Stomach smooth muscle (tissue), 2 donors: ENCODE results near the gene NBL1.

ENCODE experiments used
- H3K27ac ChIP-seq: one replicate; pipeline ENCODE4 v1.7.0; 2013; ENCODE audit warnings: mild to moderate bottlenecking, low read length, inconsistent platforms
- H3K27me3 ChIP-seq, 2 donors: one replicate each; pipeline ENCODE4 v1.7.0; 2013; ENCODE audit warnings: low read length in 2 of 2; ENCODE audit not compliant: insufficient read depth in 2 of 2, control insufficient read depth in 1 of 2
- H3K36me3 ChIP-seq, 2 donors: one replicate each; pipeline ENCODE4 v1.7.0; 2013; ENCODE audit warnings: low read length in 2 of 2; ENCODE audit not compliant: control insufficient read depth in 2 of 2, insufficient read depth in 2 of 2
- H3K4me1 ChIP-seq: one replicate; pipeline ENCODE4 v1.7.0; 2013; ENCODE audit warnings: low read length; ENCODE audit not compliant: control insufficient read depth, insufficient read depth
- H3K4me3 ChIP-seq, 2 donors: one replicate each; pipeline ENCODE4 v1.7.0; 2013; ENCODE audit warnings: low read length in 2 of 2
- H3K9ac ChIP-seq, 2 donors: one replicate each; pipeline ENCODE4 v1.7.0; 2013; ENCODE audit warnings: low read length in 2 of 2, mild to moderate bottlenecking in 1 of 2
- H3K9me3 ChIP-seq, 2 donors: one replicate each; pipeline ENCODE4 v1.7.0; 2013; ENCODE audit warnings: low read length in 2 of 2; ENCODE audit not compliant: control insufficient read depth in 2 of 2
- donor health status: healthy.
- donor health status: Pancreatic carcinoma.

NBL1 gene

GRCh38 chr1:19684677-19685076 is 40.6 kb downstream of the NBL1 start:
- Histone ChIP-seq H3K4me1 (no peaks in the 10 kb centered on the region), H3K4me3 (no peak overlapping the region), H3K9ac (no peak overlapping the region), H3K27me3 (no peaks in the 10 kb centered on the region), H3K36me3 (peaks cover 11 to 18% of the 10 kb centered on the region in 2 donors), H3K27ac (no peak overlapping the region), H3K9me3 (peaks cover 0 to 7% of the 10 kb centered on the region in 2 donors)

- no peak overlapping the region for H3K27ac ChIP-seq
- no peaks in the 10 kb centered on the region for H3K4me1 ChIP-seq
- no peak overlapping the region for H3K9ac ChIP-seq
- no peaks in the 10 kb centered on the region for H3K27me3 ChIP-seq
- peaks cover 11 to 18% of the 10 kb centered on the region in 2 donors for H3K36me3 ChIP-seq
- H3K4me3 ChIP-seq: no peak overlapping the region
- H3K9me3 ChIP-seq: peaks cover 0 to 7% of the 10 kb centered on the region in 2 donors
Observed at GRCh38 chr1:19685994-19686393, 41.9 kb downstream of the NBL1 start.

- Histone ChIP-seq H3K27ac (no peak overlapping the region), H3K9ac (no peak overlapping the region), H3K36me3 (peaks cover 11 to 16% of the 10 kb centered on the region in 2 donors), H3K9me3 (peaks cover 0 to 7% of the 10 kb centered on the region in 2 donors), H3K4me1 (no peaks in the 10 kb centered on the region), H3K27me3 (no peaks in the 10 kb centered on the region), H3K4me3 (no peak overlapping the region)
Observed at GRCh38 chr1:19687414-19687813, 43.3 kb downstream of the NBL1 start.

GRCh38 chr1:19688041-19688842 is 44.1 kb downstream of the NBL1 start:
- Histone ChIP-seq H3K36me3 (peaks cover 11 to 15% of the 10 kb centered on the region in 2 donors), H3K27ac (no peak overlapping the region), H3K9me3 (peaks cover 0 to 7% of the 10 kb centered on the region in 2 donors), H3K9ac (no peak overlapping the region), H3K27me3 (no peaks in the 10 kb centered on the region), H3K4me3 (no peak overlapping the region), H3K4me1 (no peaks in the 10 kb centered on the region)

GRCh38 chr1:19689085-19689757 is 45.1 kb downstream of the NBL1 start:
- H3K36me3 ChIP-seq: peaks cover 11 to 21% of the 10 kb centered on the region in 2 donors
- peaks cover 0 to 7% of the 10 kb centered on the region in 2 donors for H3K9me3 ChIP-seq
- no peak overlapping the region for H3K4me3 ChIP-seq
- no peaks in the 10 kb centered on the region for H3K27me3 ChIP-seq
- no peak overlapping the region for H3K27ac ChIP-seq
- no peak overlapping the region for H3K9ac ChIP-seq
- H3K4me1 ChIP-seq: no peaks in the 10 kb centered on the region

GRCh38 chr1:19689856-19690255 is 45.7 kb downstream of the NBL1 start:
- Histone ChIP-seq H3K27ac (no peak overlapping the region), H3K27me3 (no peaks in the 10 kb centered on the region), H3K36me3 (peaks cover 8 to 26% of the 10 kb centered on the region in 2 donors), H3K4me3 (no peak overlapping the region), H3K9ac (no peak overlapping the region), H3K9me3 (peaks cover 0 to 7% of the 10 kb centered on the region in 2 donors), H3K4me1 (no peaks in the 10 kb centered on the region)

GRCh38 chr1:19690342-19690741 is 46.2 kb downstream of the NBL1 start:
- Histone ChIP-seq H3K4me3 (no peak overlapping the region), H3K27me3 (no peaks in the 10 kb centered on the region), H3K9ac (no peak overlapping the region), H3K9me3 (peaks cover 0 to 7% of the 10 kb centered on the region in 2 donors), H3K36me3 (peaks cover 8 to 27% of the 10 kb centered on the region in 2 donors), H3K27ac (no peak overlapping the region), H3K4me1 (no peaks in the 10 kb centered on the region)

- Histone ChIP-seq H3K27ac (no peak overlapping the region), H3K9ac (no peak overlapping the region), H3K27me3 (no peaks in the 10 kb centered on the region), H3K36me3 (peaks cover 8 to 27% of the 10 kb centered on the region in 2 donors), H3K4me1 (no peaks in the 10 kb centered on the region), H3K9me3 (no peaks in the 10 kb centered on the region), H3K4me3 (no peak overlapping the region)
Observed at GRCh38 chr1:19694298-19694697, 50.2 kb downstream of the NBL1 start.

- no peaks in the 10 kb centered on the region for H3K27me3 ChIP-seq
- no peak overlapping the region for H3K4me3 ChIP-seq
- no peaks in the 10 kb centered on the region for H3K9me3 ChIP-seq
- no peak overlapping the region for H3K27ac ChIP-seq
- H3K9ac ChIP-seq: no peak overlapping the region
- peaks cover 12 to 30% of the 10 kb centered on the region in 2 donors for H3K36me3 ChIP-seq
- H3K4me1 ChIP-seq: no peaks in the 10 kb centered on the region
Observed at GRCh38 chr1:19695772-19696171, 51.7 kb downstream of the NBL1 start.

GRCh38 chr1:19696820-19697219 is 52.7 kb downstream of the NBL1 start:
- H3K4me3 ChIP-seq: no peak overlapping the region
- no peaks in the 10 kb centered on the region for H3K27me3 ChIP-seq
- peaks cover 12 to 31% of the 10 kb centered on the region in 2 donors for H3K36me3 ChIP-seq
- H3K4me1 ChIP-seq: no peaks in the 10 kb centered on the region
- no peak overlapping the region for H3K27ac ChIP-seq
- H3K9me3 ChIP-seq: no peaks in the 10 kb centered on the region
- no peak overlapping the region for H3K9ac ChIP-seq

- H3K36me3 ChIP-seq: peaks cover 12 to 29% of the 10 kb centered on the region in 2 donors
- no peaks in the 10 kb centered on the region for H3K27me3 ChIP-seq
- H3K9ac ChIP-seq: no peak overlapping the region
- H3K27ac ChIP-seq: no peak overlapping the region
- no peaks in the 10 kb centered on the region for H3K9me3 ChIP-seq
- H3K4me3 ChIP-seq: no peak overlapping the region
- no peaks in the 10 kb centered on the region for H3K4me1 ChIP-seq
Observed at GRCh38 chr1:19698181-19698580, 54.1 kb downstream of the NBL1 start.
